Cortex of kidney (tissue), 1 donor: ENCODE data around the gene BMPER.
"Not testable (repeated sequence)": the region's sequence is repeated elsewhere in the genome, so short reads cannot be mapped to it uniquely, and the experiment has no call there.

Source experiments
- DNase-seq: peaks from one replicate; lab custom pipeline; 2025; lab: John Stamatoyannopoulos, UW

The BMPER gene

GRCh38 chr7:34137176-34137575, 231.8 kb downstream of the BMPER start:
- DNase-seq: no peak

- DNase-seq: no peak
Observed at GRCh38 chr7:34138483-34138882, 233.1 kb downstream of the BMPER start.

- DNase-seq: no peak
Observed at GRCh38 chr7:34139086-34139485, 233.7 kb downstream of the BMPER start.

DNA sequence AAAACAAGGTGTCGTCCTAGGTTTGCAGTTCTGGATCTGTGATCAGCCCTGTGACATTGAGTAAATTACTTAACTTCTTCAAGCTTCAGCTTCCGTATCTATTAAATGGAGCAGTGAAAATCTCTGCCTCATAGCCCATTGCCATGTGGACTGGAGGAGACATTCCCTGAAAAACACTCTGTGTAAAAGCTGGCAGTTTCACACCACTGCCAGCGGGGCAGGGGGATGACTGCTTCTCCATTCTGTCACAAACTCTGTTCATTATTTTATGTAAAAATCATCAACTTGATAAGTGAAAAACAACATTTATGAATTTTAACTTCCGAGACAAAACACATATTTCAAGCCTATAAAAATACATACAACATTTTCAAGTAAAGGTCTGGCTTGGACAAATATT, 234.7 kb downstream of the BMPER start:
- DNase-seq: no peak

DNA sequence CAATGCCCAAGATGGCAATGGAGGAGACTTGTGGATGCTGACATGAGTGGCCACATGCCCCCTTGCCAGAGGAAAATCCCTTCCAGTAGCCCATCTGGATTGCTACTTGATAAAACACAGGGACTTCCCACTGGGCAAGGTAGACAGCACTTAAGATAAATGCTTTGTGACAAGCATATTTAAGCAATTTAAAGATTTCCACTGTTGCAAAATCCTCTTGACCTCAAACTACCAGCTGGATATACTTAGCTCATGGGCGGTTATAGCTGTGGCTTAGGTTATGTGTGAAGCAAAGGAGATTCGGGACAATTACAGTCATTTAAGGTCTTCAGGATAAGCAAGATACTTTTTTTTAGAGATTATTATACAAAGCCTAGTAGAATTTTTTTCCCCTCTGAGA, 238.1 kb downstream of the BMPER start:
- DNase-seq: no peak

GRCh38 chr7:34145603-34146002, 240.3 kb downstream of the BMPER start:
- no peak for DNase-seq

DNA sequence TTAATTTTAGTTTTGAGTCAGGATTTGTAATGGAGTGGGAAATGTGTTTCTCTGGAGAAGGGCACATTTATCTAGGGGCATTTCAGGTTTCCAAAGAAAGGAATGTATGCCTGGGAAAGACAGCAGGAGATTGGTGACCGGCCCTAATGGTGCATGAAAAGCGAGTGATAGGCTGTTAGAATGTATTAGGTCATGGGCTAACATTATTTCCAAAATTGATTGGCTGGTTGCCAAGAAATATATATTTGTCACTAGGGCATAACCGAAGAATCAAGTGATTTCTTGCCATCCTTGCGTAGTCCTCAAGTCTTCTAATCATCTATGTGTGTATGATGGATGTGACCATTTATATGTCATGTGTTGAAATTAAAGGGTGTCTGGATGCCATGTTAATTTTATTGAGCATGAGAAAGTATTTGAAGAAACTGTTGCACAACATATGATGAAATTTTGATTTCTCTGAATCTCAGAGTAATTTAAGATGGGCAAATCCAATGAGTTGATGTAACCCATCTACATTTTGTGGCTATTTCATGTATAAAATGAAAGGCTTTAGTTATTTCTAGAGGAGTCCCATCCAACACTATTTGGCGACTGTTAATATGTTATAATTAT, 248.4 kb downstream of the BMPER start:
- DNase-seq: no peak

DNA sequence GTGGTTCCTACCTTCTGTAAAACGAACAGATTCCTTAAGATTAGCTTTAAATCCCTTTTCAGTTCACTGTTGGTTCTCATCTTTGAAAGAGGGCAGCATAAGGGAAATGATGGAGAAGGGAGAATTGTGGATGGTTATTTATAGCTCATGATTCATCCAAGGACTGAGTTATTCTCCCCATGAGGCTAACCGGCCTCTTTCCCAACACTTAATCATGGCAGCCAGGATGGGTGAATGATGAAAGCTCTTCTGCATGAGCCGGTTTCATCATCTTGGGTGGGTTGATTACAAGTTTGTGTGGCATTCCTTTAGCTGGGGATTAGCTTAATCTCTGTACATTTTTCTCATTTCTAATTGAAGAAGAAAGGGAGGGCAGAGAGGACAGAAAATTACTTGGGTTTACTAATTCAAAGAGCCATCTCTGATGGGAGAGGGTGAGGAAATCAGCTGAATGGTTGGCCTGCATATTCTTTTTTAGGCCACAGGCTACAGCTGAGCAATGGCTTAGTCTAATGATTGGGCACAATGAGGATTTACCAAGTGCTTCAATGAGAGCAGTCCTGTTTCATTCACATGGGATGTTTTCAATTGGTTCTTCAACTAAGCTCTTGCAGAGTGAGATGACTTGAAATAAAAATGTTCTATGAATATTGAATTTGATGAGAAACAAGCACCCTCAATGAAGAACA, 250.0 kb downstream of the BMPER start:
- no peak for DNase-seq

DNA sequence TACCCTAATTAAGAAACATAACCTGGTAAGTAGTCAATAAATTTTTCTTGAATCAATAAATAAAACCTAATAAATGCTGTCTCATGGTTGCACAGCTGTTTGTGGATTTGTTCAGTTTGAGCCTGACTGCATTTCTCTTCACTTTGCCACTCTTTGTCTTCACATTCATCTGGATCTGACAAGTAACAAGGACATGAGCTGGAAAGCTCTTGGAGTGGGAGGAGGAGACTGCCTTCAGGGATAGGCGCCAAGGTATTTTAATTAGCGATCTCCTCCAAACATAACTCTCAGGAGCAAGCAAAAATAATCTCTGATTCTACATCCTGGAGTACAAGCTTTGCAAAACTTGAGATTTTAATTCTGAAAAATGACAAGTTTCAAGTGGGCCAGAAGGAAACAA, 251.0 kb downstream of the BMPER start:
- no peak for DNase-seq

DNA sequence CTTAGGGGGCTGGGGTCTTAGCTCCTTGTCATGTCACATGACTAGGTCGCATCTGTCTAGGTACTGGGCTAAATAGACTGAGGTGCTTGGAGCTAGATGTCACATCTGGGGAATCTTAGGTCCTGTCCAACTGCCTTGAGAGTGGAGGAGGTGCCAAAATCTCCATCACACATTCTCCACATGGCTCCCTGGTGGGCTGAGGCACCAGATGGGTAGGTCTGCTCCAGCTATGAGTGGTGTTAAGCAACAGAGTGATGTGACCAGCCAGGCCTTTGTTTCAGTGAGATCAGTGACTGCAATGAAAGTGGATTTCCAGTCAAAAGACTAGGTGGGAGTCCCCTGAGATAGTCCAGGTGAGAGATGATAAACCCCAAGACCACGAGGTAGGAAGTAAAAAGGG, 251.8 kb downstream of the BMPER start:
- DNase-seq: no peak

- DNase-seq: no peak
Observed at GRCh38 chr7:34158368-34159153, 253.2 kb downstream of the BMPER start.

DNA sequence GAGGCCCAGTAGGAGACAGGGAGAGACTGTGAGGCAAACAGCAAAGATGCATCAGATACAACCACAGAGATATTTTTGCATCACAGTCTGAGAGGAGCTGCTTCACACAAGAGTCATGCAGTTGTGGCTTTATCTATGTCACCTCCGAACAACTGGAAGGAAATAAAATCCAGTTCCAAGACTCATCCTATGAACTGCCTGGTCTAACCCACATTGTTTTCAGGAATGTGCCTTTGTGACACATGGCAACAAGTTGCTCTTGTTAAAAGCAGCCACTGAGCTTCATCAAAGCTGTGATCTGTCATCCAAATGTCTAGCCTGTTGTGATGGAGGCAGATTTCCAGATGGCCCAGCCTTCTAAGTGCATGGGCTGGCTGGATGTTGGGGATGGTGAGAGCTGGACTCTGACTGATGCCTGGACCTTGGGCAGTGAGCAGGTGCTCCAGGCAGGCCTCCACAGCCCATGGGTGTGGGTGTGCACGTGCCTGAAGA, 255.0 kb downstream of the BMPER start:
- DNase-seq: no peak

- no peak for DNase-seq
Observed at GRCh38 chr7:34162027-34162565, 256.8 kb downstream of the BMPER start.

DNA sequence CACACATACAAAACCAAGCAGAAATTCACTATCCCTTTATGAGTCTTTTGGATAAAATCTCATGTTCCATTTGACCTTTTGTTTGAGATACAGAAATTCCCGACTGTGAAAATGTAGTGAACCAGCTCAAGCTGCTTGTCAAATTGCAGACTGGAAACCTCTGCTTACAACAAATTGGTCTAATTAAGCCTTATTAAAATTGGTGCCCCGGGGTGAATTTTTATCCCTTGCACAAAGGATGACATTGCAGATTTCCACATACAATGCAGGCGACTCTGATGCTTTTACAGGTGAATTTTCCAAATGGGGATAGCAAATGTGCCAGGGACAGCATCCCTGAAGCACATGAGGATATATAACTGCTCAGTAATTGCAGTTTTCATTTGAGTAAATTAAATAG, 257.3 kb downstream of the BMPER start:
- no peak for DNase-seq

GRCh38 chr7:34163956-34164355, 258.6 kb downstream of the BMPER start:
- DNase-seq: no peak

DNA sequence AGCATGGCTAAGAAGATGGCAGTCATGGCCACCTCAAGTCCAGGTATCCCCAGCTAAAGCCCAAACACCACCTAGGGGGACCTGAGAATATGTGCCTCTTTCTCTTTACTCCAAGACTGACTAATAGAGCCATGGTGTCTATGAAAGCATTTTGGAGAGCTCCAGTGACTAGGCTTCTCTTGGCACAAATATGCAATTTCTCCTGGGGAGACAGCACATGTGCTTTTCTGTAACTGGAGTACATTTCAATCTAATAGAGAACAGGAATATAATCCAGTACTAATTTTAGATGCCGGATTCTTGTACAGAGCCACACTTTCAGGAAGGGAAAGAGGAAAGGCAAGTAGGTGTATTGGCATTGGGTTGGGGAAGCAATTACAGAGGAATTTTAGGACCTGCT, 260.1 kb downstream of the BMPER start:
- no peak for DNase-seq

DNA sequence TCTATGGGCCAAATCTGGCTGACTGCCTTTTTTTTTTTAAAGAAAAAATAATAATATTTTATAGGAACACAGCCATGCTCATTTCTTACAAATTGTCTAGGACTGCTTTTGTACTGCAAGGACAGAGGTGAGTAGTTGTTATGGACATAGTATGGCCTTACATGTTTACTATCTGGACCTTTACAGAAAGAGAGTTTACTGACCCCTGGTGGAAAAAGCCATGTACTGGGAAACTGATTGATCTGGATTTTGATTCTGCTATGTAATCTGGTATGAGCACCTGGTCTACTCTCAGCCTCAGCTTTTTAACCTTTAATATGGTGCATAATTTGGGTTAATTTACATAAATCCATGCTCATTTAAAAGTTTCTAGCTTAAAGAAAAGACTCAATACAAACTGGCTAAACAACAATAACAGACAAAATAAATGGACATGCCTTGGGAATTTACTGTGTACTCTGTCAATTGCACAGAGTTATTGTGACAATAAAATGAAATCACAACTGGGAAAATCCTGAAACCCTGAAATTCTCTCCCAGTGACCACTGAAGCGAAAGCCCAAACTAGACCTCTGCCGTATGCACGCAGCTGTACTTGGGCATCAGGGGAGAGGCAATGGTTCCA, 260.7 kb downstream of the BMPER start:
- no peak for DNase-seq

DNA sequence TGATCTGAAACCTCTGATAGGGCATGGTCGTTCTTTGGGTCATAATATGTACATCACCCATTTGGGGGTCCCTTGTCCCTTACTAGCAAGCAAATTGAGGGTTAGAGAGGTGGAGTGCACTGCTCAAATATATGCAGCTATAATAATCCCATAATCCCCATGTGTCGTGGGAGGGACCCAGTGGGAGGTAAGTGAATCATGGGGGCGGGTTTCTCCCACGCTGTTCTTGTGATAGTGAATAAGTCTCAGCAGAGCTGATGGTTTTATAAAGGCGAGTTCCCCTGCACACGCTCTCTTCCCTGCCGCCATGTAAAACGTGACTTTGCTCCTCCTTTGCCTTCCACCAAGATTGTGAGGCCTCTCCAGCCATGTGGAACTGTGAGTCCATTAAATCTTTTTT, 262.7 kb downstream of the BMPER start:
- no peak for DNase-seq

GRCh38 chr7:34174688-34175616, 269.6 kb downstream of the BMPER start:
- not testable (repeated sequence) for DNase-seq

- no peak for DNase-seq
Observed at GRCh38 chr7:34175837-34176236, 270.5 kb downstream of the BMPER start.

- no peak for DNase-seq
Observed at GRCh38 chr7:34177476-34177875, 272.1 kb downstream of the BMPER start.
